ENCODE data around the gene HAPLN1. TPM values are rescaled to one million over a fixed set of nuclear protein-coding genes. Genes with fewer than 3 reads are reported as not detected.

The HAPLN1 gene
- total RNA-seq, 6 experiments from 2014 or later, result 10.2 to 118 (median 112) TPM

DNA sequence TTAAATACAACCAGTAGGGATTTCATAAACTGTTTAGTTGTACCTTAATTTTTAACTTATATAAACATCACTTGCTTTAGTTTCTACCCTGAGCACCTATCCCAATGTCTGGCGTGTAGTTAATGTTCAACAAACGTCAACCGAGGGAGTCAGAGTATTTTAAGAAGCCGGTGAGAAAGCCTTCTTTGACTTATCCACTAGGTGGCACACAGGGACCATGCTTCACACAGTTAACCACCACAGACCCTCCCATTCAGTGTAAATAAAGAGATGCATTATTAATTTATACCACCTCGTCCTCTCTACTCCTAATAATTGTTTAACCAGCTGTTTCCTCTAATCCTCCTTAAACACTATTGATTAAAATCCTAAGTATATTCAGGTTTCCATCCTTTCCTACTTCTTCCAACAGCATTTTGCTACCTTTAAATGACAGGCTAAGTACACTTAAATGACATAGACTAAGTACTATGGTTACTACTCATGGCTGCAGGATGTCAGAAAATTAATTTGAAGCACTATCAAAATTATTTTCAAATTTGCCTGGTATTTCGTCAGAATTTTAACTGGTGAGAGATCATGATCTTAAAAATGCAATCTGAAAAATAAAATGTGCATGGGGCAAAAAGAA lies 2.3 kb downstream of the HAPLN1 start:
- no peaks in the 10 kb centered on the region for H3K36me3 Mint-ChIP-seq (ENCODE audit: low read depth)
- peaks cover 29% of the 10 kb centered on the region; the same call in 1 of the 2 replicates for H3K27me3 Mint-ChIP-seq (ENCODE audit: insufficient read depth)
- no peaks in the 10 kb centered on the region for H3K9me3 Mint-ChIP-seq
- peaks cover 32% of the 10 kb centered on the region for H3K4me1 Mint-ChIP-seq (ENCODE audit: low read depth)
- H3K27ac Mint-ChIP-seq, result peak overlapping the region; percentile 3; the same call in 1 of the 2 replicates
- peak overlapping the region; percentile 86; the same call in 1 of the 2 replicates for H3K4me3 Mint-ChIP-seq
- TF ChIP-seq, protein P1, sequence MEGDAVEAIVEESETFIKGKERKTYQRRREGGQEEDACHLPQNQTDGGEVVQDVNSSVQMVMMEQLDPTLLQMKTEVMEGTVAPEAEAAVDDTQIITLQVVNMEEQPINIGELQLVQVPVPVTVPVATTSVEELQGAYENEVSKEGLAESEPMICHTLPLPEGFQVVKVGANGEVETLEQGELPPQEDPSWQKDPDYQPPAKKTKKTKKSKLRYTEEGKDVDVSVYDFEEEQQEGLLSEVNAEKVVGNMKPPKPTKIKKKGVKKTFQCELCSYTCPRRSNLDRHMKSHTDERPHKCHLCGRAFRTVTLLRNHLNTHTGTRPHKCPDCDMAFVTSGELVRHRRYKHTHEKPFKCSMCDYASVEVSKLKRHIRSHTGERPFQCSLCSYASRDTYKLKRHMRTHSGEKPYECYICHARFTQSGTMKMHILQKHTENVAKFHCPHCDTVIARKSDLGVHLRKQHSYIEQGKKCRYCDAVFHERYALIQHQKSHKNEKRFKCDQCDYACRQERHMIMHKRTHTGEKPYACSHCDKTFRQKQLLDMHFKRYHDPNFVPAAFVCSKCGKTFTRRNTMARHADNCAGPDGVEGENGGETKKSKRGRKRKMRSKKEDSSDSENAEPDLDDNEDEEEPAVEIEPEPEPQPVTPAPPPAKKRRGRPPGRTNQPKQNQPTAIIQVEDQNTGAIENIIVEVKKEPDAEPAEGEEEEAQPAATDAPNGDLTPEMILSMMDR (IDR thresholded peaks at IDR 0.05), result peak; percentile 90
- peak; percentile 35 for DNase-seq

DNA sequence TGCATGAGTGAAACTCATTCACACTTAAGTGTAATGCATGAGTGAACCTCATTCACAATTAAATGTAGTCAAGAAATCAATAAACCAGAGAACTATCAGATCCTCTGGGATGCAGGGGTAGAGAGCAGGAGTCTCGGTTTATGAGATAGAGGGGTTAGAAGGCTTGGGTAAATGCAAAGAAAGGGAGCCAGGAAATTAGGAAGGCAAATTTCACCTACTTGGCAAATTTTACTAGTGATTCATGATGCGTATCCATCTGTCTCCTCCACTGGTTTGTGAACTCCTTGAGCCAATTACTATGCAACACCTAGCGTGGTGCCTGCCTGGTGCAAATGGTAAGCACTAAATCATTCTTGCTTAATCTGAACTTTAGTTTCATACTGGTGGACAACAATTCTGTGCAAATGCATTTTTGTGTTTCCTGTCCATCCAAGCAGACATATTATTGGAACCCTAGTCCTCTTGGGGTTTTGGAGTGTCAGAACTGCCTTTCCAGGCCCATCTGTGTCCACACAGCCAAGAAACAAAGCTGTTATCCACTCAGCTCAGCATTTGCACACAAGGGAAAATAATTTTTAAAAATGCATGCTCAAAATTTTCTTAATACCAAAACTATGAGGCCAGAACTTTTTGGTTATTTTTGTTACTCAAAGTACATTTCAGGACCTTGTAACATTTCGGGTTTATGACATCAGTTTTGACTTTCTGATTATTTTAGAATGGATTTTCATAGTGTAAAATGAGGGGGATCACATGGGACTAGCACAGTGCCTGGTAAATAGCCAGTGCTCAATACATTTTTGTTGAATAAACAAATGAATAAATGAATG lies 5.2 kb downstream of the HAPLN1 start:
- TF ChIP-seq, protein P1 (IDR thresholded peaks at IDR 0.05), result no peak
- H3K36me3 Mint-ChIP-seq (ENCODE audit: low read depth), result no peaks in the 10 kb centered on the region
- no peaks in the 10 kb centered on the region for H3K9me3 Mint-ChIP-seq
- DNase-seq, result no peak
- H3K27me3 Mint-ChIP-seq (ENCODE audit: insufficient read depth), result peaks cover 6% of the 10 kb centered on the region; the same call in 1 of the 2 replicates
- H3K4me1 Mint-ChIP-seq (ENCODE audit: low read depth), result peaks cover 14% of the 10 kb centered on the region; the same call in 1 of the 2 replicates
- H3K27ac Mint-ChIP-seq, result no peak overlapping the region
- H3K4me3 Mint-ChIP-seq, result no peak overlapping the region

DNA sequence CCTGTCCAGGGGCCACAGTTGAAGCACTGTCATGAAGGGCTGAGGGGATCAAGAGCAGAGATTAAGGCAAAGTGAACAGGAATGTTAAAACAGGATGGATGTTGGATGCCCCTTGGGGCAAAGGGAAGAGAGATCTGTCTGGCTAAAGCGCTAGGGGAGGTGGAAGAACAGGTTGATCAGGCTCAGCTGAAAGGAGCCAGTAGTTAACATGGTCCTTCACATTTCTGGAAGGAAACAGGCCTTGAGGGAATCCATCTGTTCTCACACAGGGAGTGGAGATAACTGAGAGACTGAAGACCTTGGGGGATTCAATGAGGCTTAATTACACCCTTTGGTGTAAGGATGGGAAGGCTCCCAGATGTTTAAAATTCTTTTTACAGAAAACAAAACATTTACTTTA lies 5.8 kb downstream of the HAPLN1 start:
- no peak overlapping the region for H3K4me3 Mint-ChIP-seq
- H3K27me3 Mint-ChIP-seq (ENCODE audit: insufficient read depth), result peaks cover 2% of the 10 kb centered on the region; the same call in 1 of the 2 replicates
- no peak for DNase-seq
- H3K27ac Mint-ChIP-seq, result no peak overlapping the region
- peaks cover 14% of the 10 kb centered on the region; the same call in 1 of the 2 replicates for H3K4me1 Mint-ChIP-seq (ENCODE audit: low read depth)
- TF ChIP-seq, protein P1 (IDR thresholded peaks at IDR 0.05), result no peak
- H3K9me3 Mint-ChIP-seq, result no peaks in the 10 kb centered on the region
- H3K36me3 Mint-ChIP-seq (ENCODE audit: low read depth), result no peaks in the 10 kb centered on the region

DNA sequence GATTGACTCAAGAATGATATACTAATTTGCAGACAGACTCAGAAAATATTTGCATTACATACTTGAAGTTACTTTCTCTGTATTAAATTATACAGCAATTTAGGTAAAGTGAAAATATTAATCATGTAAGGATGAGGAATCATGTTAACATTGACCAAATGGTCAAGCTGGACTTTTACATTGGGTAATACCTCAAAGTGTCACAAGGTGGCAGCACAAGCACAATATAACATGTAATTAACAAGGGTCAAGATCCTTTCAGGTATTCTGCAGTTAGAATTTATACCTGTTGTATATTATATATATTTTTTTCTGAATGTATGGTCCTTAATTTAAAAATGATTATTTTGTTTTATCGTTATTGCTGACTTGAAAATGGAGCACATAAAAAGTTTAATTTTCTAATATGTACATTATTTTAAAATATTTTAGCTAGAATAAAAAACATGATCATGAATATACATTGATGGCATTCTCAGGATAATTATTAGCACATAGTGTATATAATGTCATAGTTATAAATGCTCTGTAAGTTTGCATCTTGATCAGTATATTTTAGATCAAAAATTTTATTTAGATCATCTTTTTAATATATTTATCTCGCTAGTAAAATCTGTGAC lies 8.6 kb downstream of the HAPLN1 start:
- peaks cover 14% of the 10 kb centered on the region; the same call in 1 of the 2 replicates for H3K4me1 Mint-ChIP-seq (ENCODE audit: low read depth)
- no peak overlapping the region for H3K27ac Mint-ChIP-seq
- TF ChIP-seq, protein P1 (IDR thresholded peaks at IDR 0.05), result peak; percentile 89
- DNase-seq, result peak; percentile 28
- no peak overlapping the region for H3K4me3 Mint-ChIP-seq
- no peaks in the 10 kb centered on the region for H3K9me3 Mint-ChIP-seq
- peaks cover 2% of the 10 kb centered on the region; the same call in 1 of the 2 replicates for H3K27me3 Mint-ChIP-seq (ENCODE audit: insufficient read depth)
- no peaks in the 10 kb centered on the region for H3K36me3 Mint-ChIP-seq (ENCODE audit: low read depth)

DNA sequence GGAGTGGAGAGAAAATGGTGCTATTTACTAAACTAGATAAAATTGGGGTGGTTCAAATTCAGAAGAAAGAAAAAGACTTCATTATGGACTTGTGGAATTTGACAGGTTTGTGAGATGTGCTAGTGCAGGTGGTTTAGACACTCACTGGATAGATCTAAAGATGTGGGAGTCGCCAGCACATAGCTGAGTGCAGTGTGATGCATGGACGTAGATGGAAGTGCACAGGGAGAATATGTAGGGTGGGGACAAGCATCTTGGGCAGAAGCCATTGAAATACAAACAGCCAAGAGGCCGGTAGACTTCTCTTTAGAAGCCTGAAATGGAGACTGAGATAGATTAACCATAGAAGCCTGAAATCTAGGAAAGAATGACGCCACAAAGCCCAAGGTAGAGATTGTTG lies 10.7 kb downstream of the HAPLN1 start:
- peaks cover 8% of the 10 kb centered on the region; the same call in 1 of the 2 replicates for H3K36me3 Mint-ChIP-seq (ENCODE audit: low read depth)
- H3K4me3 Mint-ChIP-seq, result no peak overlapping the region
- H3K9me3 Mint-ChIP-seq, result peaks cover 7% of the 10 kb centered on the region
- H3K4me1 Mint-ChIP-seq (ENCODE audit: low read depth), result peaks cover 7% of the 10 kb centered on the region; the same call in 1 of the 2 replicates
- peaks cover 2% of the 10 kb centered on the region for H3K27me3 Mint-ChIP-seq (ENCODE audit: insufficient read depth)
- H3K27ac Mint-ChIP-seq, result no peak overlapping the region
- DNase-seq, result no peak
- TF ChIP-seq, protein P1 (IDR thresholded peaks at IDR 0.05), result no peak

Measured in HFFc6 (cell line).